Liver (tissue), 3 donors: Measurements from ENCODE around the gene MYO16.

Experiments used
- CTCF ChIP-seq: fragments of 150-350 bp; IDR thresholded peaks from 2 replicates; pipeline ENCODE4 v1.5.1; 2017; ENCODE audit warnings: improper control_type of control experiment, low read depth, low read length; ENCODE audit not compliant: missing input control
- FOXA1 ChIP-seq: IDR thresholded peaks from 2 replicates; pipeline ENCODE4 v1.6.1; 2016; ENCODE audit warnings: antibody characterized with exemption
- GABPA ChIP-seq, 2 donors: IDR thresholded peaks in 1 of 2; conservative IDR thresholded peaks in 1 of 2; 2 replicates each; pipeline ENCODE4 v1.6.1; 2016; ENCODE audit warnings: antibody characterized with exemption in 2 of 2, mild to moderate bottlenecking in 1 of 2, moderate library complexity in 1 of 2
- MAX ChIP-seq: IDR thresholded peaks from 2 replicates; pipeline ENCODE4 v1.6.1; 2016; ENCODE audit warnings: antibody characterized with exemption
- REST ChIP-seq: IDR thresholded peaks from 2 replicates; pipeline ENCODE4 v1.6.1; 2016; ENCODE audit warnings: antibody characterized with exemption, mild to moderate bottlenecking
- RXRA ChIP-seq, 2 donors: IDR thresholded peaks; 2 replicates each; pipeline ENCODE4 v1.6.1; 2017 to 2018; ENCODE audit warnings: antibody characterized with exemption in 2 of 2, mild to moderate bottlenecking in 1 of 2
- SP1 ChIP-seq: IDR thresholded peaks from 2 replicates; pipeline ENCODE4 v1.6.1; 2018; ENCODE audit warnings: antibody characterized with exemption, mild to moderate bottlenecking
- TAF1 ChIP-seq: conservative IDR thresholded peaks from 2 replicates; pipeline ENCODE4 v1.6.1; 2016; ENCODE audit warnings: antibody characterized with exemption, mild to moderate bottlenecking
- ZBTB33 ChIP-seq: IDR thresholded peaks from 2 replicates; pipeline ENCODE4 v1.6.1; 2016; ENCODE audit warnings: antibody characterized with exemption
- donor health status: healthy.
- donor health status: healthy.

- TF ChIP-seq CTCF (no peak), RXRA (IDR thresholded peaks at IDR 0.05) (no peak), REST (no peak), SP1 (no peak), TAF1 (no peak), FOXA1 (no peak), MAX (no peak), ZBTB33 (no peak), GABPA (IDR thresholded peaks at IDR 0.05 in 1 of 2, conservative IDR thresholded peaks at IDR 0.05 in 1 of 2) (no peak)
Observed at GRCh38 chr13:109140054-109140453, 510.6 kb downstream of the MYO16 start.
